ENCODE data around the gene MYBPH.

GRCh38 chr1:203186091-203186445, 10.4 kb upstream of the MYBPH start:
- no peak for TF ChIP-seq CTCF (conservative IDR thresholded peaks at IDR 0.05; ENCODE audit: low read depth in 2 of 2)
- no peak for TF ChIP-seq EZH2 (IDR thresholded peaks at IDR 0.05; ENCODE audit: low read depth, unreplicated experiment)
- no peak for TF ChIP-seq EZH2phosphoT487 (IDR thresholded peaks at IDR 0.05; ENCODE audit: unreplicated experiment)
- TF ChIP-seq POLR2AphosphoS5 (IDR thresholded peaks at IDR 0.05; ENCODE audit: low read depth): no peak
- no peak for TF ChIP-seq REST (IDR thresholded peaks at IDR 0.05; ENCODE audit: unreplicated experiment)
- TF ChIP-seq ZNF114 (CRISPR knock-in tag; IDR thresholded peaks at IDR 0.05): no peak
- TF ChIP-seq CREB1 (CRISPR knock-in tag; IDR thresholded peaks at IDR 0.05; ENCODE audit: low read depth): no peak
- no peak for TF ChIP-seq ETS1 (IDR thresholded peaks at IDR 0.05)
- no peak for TF ChIP-seq NANOG (IDR thresholded peaks at IDR 0.05; ENCODE audit: borderline replicate concordance)
- TF ChIP-seq JUNB (IDR thresholded peaks at IDR 0.05; ENCODE audit: unreplicated experiment): no peak
- TF ChIP-seq ZNF331 (CRISPR knock-in tag; IDR thresholded peaks at IDR 0.05; ENCODE audit: low read depth): no peak
